Measurements from ENCODE around the gene AGBL4. TPM values are rescaled to one million over a fixed set of nuclear protein-coding genes. Genes with fewer than 3 reads are reported as not detected.

The AGBL4 gene
- polyA plus RNA-seq, 1 donor (not counting 4 experiments of a cell fraction or from before 2014, with no cell fraction given): not detected

DNA sequence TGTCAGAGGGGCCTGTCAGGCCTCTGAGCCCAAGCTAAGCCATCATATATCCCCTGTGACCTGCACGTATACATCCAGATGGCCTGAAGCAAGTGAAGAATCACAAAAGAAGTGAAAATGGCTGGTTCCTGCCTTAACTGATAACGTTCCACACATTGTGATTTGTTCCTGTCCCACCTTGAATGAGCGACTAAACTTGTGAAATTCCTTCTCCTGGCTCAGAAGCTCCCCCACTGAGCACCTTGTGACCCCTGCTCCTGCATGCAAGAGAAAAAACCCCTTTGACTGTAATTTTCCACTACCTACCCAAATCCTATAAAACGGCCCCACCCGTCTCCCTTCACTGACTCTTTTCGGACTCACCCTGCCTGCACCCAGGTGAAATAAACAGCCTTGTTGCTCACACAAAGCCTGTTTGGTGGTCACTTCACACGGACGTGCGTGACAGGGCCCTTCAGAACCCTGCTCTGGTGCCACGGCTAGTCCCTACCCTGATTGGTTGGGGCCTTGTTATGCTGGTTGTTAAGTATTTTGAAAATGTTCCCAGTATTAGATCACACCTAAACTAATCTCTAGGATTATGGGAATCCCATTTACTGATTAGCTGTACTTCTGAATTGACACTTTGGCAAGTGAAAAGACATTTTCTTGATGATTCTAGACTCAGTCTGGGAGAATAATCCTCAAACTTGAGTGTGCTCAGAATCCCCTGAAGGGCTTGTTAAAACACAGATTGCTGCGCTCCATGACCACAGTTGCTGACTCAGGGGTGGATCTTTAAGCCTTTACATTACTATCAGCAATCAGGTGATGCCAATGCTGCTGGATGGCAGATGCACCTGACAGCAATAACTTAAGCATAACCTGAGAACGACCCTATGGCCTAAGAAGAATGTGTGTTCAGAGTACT, 1523.0 kb downstream of the AGBL4 start:
- Histone ChIP-seq H3K79me2 (ENCODE audit: control insufficient read depth, insufficient read depth, low read length) (no peaks in the 10 kb centered on the region), H3K9me1 (ENCODE audit: control insufficient read depth, extremely low read depth, insufficient read depth, low read length) (no peaks in the 10 kb centered on the region), H3K4me1 (ENCODE audit: control insufficient read depth, extremely low read depth, insufficient read depth, low read length) (no peaks in the 10 kb centered on the region), H4K20me1 (ENCODE audit: control insufficient read depth, extremely low read depth, insufficient read depth, low read length) (no peaks in the 10 kb centered on the region), H3K4me3 (ENCODE audit: control insufficient read depth in 2 of 3, extremely low read depth in 1 of 3, insufficient read depth in 2 of 3, low read depth in 1 of 3, low read length in 3 of 3) (no peak overlapping the region), H3K27ac (ENCODE audit: control insufficient read depth, insufficient read depth, low read length) (no peak overlapping the region), H2AFZ (ENCODE audit: control insufficient read depth, low read length) (no peak overlapping the region), H3K36me3 (ENCODE audit: control insufficient read depth in 2 of 2, extremely low read depth in 1 of 2, insufficient read depth in 2 of 2, low read length in 2 of 2) (no peaks in the 10 kb centered on the region), H3K27me3 (ENCODE audit: control insufficient read depth, extremely low read depth, insufficient read depth, low read length) (no peaks in the 10 kb centered on the region), H3K4me2 (ENCODE audit: control insufficient read depth, extremely low read depth, insufficient read depth, low read depth, low read length) (no peak overlapping the region), H3K9me3 (ENCODE audit: control insufficient read depth, low read depth, low read length) (no peaks in the 10 kb centered on the region), H3K9ac (ENCODE audit: control insufficient read depth, extremely low read depth, insufficient read depth, low read length) (no peak overlapping the region)
- DNase-seq (ENCODE audit: low read depth, low spot score) (no peak), FAIRE-seq (no peak)
- dilution Hi-C loops (cut with MboI; ENCODE audit: extremely low pct_ligation_motif_present, low sequenced_read_pairs): no loop called here
- TF ChIP-seq, protein P1, sequence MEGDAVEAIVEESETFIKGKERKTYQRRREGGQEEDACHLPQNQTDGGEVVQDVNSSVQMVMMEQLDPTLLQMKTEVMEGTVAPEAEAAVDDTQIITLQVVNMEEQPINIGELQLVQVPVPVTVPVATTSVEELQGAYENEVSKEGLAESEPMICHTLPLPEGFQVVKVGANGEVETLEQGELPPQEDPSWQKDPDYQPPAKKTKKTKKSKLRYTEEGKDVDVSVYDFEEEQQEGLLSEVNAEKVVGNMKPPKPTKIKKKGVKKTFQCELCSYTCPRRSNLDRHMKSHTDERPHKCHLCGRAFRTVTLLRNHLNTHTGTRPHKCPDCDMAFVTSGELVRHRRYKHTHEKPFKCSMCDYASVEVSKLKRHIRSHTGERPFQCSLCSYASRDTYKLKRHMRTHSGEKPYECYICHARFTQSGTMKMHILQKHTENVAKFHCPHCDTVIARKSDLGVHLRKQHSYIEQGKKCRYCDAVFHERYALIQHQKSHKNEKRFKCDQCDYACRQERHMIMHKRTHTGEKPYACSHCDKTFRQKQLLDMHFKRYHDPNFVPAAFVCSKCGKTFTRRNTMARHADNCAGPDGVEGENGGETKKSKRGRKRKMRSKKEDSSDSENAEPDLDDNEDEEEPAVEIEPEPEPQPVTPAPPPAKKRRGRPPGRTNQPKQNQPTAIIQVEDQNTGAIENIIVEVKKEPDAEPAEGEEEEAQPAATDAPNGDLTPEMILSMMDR (optimal IDR thresholded peaks at IDR 0.05 in 1 of 3, IDR thresholded peaks at IDR 0.05 in 1 of 3, conservative IDR thresholded peaks at IDR 0.05 in 1 of 3; ENCODE audit: extremely low read depth in 1 of 3, insufficient read depth in 2 of 3, low read length in 3 of 3): no peak
- no peak for TF ChIP-seq EZH2 (IDR thresholded peaks at IDR 0.05; ENCODE audit: low read length)

DNA sequence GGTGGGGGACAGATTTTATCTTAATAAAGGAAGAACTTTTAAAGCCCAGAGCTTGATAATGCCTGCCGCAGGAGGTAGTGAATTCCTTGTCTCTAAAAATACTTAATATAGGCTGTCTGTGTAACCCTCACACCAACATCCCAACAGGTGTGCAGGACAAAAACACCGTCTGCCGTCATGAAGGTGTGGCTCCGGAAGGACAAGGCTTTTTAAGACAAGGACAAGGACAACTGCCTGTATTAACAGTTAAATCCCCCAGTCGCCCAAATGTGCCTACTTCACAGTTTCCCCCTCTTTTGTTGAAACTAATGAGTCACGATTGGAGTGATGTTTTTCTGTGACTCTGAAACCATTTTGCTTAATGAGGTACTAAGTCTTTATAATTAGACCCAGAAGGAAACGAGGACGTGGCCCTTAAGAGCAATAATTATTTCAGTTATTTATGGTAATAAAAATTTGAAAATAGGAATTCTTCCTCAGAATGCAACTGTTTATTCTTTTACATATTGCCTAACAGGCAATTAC, 1524.5 kb downstream of the AGBL4 start:
- dilution Hi-C loops (cut with MboI; ENCODE audit: extremely low pct_ligation_motif_present, low sequenced_read_pairs): no loop called here
- Histone ChIP-seq H3K79me2 (ENCODE audit: control insufficient read depth, insufficient read depth, low read length) (no peaks in the 10 kb centered on the region), H3K27me3 (ENCODE audit: control insufficient read depth, extremely low read depth, insufficient read depth, low read length) (no peaks in the 10 kb centered on the region), H3K4me2 (ENCODE audit: control insufficient read depth, extremely low read depth, insufficient read depth, low read depth, low read length) (no peak overlapping the region), H3K4me1 (ENCODE audit: control insufficient read depth, extremely low read depth, insufficient read depth, low read length) (peaks cover 6% of the 10 kb centered on the region), H4K20me1 (ENCODE audit: control insufficient read depth, extremely low read depth, insufficient read depth, low read length) (no peaks in the 10 kb centered on the region), H3K9ac (ENCODE audit: control insufficient read depth, extremely low read depth, insufficient read depth, low read length) (no peak overlapping the region), H3K9me3 (ENCODE audit: control insufficient read depth, low read depth, low read length) (no peaks in the 10 kb centered on the region), H3K36me3 (ENCODE audit: control insufficient read depth in 2 of 2, extremely low read depth in 1 of 2, insufficient read depth in 2 of 2, low read length in 2 of 2) (no peaks in the 10 kb centered on the region), H3K27ac (ENCODE audit: control insufficient read depth, insufficient read depth, low read length) (no peak overlapping the region), H3K4me3 (ENCODE audit: control insufficient read depth in 2 of 3, extremely low read depth in 1 of 3, insufficient read depth in 2 of 3, low read depth in 1 of 3, low read length in 3 of 3) (no peak overlapping the region), H3K9me1 (ENCODE audit: control insufficient read depth, extremely low read depth, insufficient read depth, low read length) (no peaks in the 10 kb centered on the region), H2AFZ (ENCODE audit: control insufficient read depth, low read length) (no peak overlapping the region)
- DNase-seq (ENCODE audit: low read depth, low spot score): no peak
- FAIRE-seq: no peak
- TF ChIP-seq EZH2 (IDR thresholded peaks at IDR 0.05; ENCODE audit: low read length): no peak
- TF ChIP-seq, protein P1 (optimal IDR thresholded peaks at IDR 0.05 in 1 of 3, IDR thresholded peaks at IDR 0.05 in 1 of 3, conservative IDR thresholded peaks at IDR 0.05 in 1 of 3; ENCODE audit: extremely low read depth in 1 of 3, insufficient read depth in 2 of 3, low read length in 3 of 3): no peak

Data from keratinocyte (primary cell).